GM19395 (cell line): ENCODE results near the gene CTNNA2.
A peak's percentile ranks its signal among the peaks of the same experiment; 100 is the strongest.

ENCODE experiments used
- ATAC-seq: cut with Tn5 transposase; IDR thresholded peaks from one replicate; pipeline ENCODE4 v1.9.1; 2021; ENCODE audit warnings: mild to moderate bottlenecking, moderate library complexity; ENCODE audit not compliant: unreplicated experiment

The CTNNA2 gene

DNA sequence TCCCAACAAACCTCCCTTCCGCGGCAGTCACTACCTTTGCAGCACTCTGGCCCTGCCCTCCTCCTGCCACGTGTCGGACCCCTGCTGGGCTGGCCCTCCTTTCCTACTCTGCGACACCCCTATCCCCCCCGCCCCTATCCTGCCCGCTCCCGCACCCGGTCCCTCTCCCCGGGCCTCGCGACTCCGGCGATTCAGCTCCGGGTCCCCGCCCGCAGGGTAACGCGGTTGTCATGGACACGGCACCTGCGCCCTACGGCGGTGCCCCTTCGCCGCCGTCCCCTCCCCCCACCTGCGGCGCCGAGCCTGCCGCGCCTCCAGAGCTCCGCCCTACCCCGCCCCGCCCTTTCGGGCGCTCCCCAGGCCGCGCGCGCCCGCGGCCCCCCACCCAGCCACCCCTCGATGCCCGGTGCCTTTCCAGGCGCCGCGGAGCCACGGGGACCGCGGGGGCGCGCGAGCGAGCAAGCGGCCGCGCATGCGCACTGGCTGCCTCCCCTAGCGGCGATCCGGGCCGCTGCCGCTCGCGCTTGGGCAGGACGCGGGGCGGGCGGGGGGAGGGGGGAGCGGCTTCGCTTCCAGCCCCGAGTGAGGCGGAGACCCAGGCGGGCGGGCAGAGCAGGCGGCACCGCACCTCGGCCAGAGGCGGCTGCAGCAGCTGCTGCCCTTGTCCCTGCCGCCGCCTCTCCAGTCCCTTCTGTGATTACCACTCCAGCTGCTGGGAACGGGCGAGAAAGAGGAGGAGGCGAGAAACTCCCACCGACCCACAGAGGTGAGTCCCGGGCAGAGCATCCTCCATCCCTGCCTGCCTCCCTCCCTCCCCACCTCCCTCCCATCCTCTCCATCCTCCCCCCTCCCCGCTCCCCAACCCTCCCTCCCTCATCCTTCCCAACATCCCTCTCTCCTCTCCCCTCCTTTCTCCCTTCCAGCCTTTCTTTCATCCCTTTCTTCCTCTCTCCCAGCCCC, at the start of gene CTNNA2:
Gene CTNNA2, plus strand, starts transcription at position 610 of the 960 bp plus-strand sequence.
- ATAC-seq, result peak; percentile 57

DNA sequence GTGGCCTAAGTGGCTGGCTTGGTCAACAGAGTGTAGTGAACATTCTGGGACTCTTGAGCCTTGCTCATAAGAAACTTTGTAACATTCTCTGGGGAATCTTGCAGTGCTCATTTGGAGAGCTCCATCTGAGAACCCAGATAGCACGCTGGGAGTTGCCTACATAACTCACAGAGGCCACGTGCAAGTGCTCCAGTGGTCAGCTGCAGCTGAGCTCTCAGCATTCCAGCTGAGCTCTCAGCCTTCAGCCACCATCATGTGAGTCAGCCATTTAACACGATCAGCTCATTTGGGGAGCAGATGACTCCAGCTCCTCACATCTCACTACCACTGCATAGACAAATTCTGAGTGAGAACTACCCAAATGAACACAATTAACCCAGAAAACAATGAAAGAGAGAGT, 25.5 kb upstream of the CTNNA2 start:
- ATAC-seq, result no peak

DNA sequence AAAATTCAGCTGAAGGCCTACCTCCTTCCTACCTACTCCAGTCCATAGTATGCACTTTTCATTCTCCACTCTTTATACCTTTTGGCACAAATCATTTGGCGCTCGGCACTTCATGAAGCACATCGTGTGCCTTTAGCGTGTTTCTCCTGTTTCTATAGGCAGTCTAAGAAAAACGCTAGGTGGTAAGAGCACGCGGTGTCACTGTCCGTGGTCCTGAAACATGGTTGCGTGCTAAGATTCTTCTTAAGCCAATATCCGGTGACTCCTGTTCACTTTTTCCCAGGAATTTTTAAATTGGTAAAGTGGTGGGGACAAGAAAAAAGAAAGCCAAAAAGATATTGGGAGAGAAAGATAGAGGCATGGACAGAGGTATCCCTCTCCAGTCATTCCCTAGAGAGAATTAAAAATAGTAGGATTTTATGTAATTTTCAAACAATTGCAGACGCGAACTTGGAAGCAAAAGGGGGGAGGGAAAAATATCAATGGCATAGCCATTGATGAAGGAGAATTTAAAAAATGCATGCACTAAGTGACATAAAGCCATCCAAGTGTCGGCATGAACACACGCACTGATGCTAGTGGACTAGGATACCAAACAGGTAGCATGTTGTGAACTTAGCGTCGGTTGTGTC, 1.4 kb upstream of the CTNNA2 start:
- no peak for ATAC-seq

DNA sequence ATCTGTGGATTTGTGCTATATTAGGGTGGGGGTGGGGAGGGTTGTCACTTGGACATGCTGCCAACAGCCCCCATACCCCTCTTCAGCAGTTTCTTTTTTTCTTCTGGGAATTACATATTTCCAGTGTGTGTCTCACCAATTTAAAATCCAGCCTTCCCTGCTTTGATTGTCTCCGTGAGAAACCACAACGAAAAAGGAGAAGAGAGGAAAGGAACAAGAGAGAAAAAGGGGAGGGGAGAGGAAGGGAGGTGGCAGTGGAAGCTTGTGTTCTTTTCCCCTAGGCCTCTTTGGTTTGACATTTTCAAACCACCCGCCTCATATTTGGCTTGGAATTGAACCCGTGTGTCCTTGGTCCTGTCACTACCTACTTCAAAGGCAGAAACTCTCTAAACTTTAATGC, 860 bp downstream of the CTNNA2 start:
- ATAC-seq, result no peak

DNA sequence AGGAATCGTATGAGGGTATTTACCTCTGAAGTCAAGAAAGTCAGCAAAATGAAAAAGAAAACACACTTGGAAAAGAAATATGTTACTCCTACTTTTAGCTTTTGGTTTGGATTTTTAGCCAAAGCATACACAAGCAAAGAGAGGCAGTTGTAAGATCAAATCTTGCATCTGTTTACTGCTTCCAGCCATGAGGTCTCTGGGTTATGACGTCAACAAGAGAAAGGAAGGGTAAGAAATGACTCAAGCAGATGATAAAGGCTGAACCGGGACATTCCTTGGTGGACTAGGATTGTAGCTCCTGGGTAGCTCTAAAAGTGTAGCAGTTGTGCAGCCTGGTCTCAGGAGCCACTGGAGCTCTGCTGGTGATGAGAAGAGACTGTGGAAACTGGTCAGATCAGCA, 16.8 kb downstream of the CTNNA2 start:
- ATAC-seq, result no peak

DNA sequence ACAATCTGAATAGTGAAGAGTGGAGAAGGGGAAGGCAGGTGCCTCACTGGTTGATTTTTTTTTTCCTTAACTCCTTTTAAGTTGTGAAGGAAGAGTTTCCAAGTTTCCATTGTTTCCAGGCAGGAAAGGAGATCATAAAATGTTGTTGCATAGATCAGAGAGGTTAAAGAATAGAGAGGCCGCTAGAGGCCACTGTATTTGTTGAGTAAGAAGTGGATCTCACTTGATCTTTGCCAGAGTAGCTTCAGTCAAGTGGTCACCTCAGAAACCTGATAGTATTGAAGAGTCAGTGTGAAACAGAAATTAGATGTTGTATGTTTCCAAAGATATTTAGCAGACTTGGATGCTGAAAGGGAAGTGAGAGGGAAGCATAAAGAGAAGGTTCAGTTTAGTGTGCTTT, 17.6 kb downstream of the CTNNA2 start:
- no peak for ATAC-seq

DNA sequence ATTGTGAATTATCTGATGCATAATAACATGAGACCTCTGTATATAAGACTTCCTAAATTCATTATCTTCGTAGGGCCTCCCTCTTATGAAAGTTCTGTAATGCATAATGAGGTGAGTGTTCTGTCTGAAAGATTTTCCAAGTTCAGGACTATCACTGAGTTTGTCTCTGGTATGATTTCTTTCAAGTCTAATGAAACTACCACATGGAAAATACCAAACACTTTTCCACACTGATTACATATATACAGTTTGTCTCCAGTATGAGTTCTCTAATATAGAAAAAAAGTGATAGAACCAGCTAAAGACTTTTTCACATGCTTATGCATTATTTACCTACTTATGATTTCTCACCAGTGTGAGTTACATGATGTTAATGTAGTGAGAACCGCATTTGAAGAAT, 34.7 kb downstream of the CTNNA2 start:
- no peak for ATAC-seq

DNA sequence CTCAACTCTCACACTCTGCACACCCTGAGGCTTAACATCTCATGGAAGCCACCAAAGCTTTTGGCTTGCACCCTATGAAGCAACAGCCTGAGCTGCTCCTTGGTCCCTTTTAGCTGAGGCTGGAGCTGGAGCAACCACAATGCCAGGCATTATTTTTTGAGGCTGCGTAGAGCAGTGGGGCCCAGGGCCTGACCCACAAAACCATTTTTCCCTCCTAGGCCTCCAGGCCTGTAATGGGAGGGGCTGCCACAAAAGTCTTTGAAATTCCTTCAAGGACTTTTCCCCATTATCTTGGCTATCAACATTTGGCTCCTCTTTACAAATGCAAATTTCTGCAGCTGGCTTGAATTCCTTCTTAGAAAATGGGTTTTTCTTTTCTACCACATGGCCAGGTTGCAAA, 39.8 kb downstream of the CTNNA2 start:
- no peak for ATAC-seq

DNA sequence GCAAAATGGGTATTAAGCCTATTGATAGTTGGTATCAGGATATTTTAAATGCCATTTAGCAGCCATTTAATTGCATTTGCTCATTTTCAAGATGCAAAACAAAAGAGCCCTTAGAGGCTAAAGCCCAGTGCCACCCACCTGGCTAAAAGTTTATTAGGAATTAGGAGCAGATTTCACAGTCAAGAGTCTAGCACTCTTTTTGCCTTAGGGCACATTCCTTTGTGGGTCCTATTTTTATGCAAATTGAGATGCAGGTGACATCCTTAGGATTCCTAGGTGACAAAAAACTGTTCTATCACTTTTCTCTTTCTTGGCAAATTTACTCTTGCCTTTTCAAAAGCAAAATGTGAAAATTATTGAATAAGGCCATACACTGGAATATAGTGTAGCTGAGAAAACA, 42.0 kb downstream of the CTNNA2 start:
- no peak for ATAC-seq

DNA sequence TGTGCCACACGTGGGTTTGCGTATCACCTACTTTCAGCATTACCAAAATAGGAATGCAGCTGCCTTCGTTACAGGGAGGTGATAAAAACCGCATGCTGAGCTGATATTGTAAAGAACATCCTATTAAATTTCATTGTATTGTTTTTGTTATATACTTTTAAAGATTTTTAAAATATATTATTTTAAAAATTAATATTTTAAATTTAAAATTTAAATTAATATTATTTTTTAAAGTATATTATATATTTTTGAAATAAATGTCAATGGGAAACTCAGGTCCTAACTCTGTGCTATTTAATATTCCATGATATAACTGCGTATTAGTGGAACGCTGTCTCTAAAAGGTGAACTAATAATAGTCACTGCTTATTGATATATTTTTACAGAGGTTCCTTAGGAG, 51.2 kb downstream of the CTNNA2 start:
- no peak for ATAC-seq

DNA sequence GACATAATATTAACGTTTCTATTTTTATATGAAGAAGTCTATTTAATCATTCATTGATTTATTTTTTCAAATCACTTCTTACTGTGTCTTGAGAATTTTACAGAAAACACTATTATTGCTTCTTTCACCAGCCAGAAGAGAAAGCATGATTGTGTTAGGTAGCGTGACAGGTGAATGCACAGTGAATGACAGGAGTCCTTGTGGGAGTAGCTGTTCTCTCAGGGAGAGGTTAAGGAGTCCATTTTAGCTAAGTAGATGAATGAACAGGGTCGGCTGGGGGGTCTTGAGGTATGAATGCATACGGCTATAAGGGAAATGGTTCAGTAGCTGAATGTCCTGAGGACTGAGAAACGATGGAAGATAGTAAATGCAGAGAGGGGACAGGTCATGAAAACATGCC, 56.2 kb downstream of the CTNNA2 start:
- no peak for ATAC-seq

DNA sequence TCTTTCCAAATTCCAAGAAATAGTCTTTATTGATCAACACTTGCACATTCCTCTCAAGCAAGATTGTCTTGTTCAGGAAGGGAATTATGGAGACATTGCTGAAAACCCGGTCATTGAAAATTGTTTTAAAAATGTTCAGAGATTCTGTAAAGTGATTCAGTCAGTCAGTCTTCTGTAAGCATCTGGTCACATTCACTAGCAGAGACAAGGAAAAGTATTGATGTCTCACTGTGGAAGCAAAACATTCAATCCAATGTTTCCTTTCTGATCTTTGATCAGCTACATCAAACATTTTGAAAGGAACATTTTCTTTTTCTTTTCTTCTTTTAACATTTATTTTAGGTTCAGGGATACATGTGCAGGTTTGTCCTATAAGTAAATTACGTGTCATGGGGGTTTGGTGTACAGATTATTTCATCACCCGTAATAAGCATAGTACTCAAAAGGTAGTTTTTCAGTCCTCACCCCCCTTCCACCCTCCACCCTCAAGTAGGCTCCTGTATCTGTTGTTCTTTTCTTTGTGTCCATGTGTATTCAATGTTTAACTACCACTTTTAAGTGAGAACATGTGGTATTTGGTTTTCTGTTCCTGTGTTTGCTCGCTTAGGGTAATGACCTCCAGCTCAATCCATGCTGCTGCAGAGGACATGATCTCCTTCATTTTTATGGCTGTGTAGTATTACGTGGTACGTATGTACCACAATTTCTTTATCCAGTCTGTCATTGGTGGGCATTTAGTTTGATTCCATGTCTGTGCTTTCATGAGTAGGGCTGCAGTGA, 61.2 kb downstream of the CTNNA2 start:
- ATAC-seq, result no peak

DNA sequence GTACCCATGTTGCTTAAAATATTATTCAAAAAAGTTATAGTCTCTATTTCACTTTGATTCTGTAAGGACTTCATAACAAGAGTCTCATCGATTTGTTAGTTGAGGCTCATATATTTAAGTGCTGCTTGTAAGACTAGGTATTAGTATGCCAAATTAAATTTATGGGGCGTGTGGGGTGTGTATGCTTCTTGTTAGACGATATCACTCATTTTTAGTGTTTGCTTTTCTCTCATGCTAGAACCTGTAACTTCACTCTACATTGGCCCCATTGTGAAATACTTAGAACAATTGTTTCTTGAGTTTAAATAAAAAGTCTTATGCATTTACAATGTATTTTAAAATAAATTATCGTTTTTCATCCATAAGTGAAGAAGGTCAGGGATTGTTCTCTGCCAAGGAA, 63.6 kb downstream of the CTNNA2 start:
- ATAC-seq, result no peak

DNA sequence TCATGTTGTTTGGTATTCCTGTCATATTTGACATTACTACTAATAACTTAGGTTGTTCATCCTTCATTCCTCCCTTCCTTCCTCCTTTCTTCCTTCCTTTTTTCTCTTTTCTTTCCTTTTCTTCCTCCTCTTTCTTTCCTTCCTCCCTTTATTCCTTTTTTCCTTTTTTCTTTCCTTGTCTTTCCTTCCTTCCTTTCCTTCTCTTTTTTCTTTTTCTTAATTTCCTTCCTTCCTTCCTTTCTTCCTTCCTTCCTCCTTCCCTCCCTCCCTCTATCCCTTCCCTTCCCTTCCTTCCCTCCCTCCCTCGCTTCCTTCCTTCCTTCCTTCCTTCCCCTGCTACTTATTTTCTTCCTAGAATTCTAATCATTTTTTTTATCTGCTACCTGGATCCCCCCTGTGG, 66.1 kb downstream of the CTNNA2 start:
- ATAC-seq, result no peak

DNA sequence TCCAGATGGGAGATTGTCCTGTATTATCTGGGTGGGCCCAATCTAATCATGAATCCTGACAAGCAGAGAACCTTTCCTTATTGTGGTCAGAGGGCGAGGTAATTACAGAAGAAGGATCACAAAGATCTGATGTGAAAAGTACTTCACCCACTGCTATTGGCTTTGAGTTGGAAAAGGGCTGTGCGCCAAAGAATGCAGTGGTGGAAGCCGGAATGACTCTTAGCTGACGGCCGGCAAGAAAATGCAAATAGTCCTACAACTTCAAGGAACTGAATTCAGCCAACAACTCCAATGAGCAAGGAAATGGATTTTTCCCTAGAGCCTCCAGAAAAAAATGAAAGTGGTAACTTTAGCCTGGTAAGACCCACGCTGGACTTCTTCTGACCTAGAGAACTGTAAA, 67.3 kb downstream of the CTNNA2 start:
- ATAC-seq, result no peak

DNA sequence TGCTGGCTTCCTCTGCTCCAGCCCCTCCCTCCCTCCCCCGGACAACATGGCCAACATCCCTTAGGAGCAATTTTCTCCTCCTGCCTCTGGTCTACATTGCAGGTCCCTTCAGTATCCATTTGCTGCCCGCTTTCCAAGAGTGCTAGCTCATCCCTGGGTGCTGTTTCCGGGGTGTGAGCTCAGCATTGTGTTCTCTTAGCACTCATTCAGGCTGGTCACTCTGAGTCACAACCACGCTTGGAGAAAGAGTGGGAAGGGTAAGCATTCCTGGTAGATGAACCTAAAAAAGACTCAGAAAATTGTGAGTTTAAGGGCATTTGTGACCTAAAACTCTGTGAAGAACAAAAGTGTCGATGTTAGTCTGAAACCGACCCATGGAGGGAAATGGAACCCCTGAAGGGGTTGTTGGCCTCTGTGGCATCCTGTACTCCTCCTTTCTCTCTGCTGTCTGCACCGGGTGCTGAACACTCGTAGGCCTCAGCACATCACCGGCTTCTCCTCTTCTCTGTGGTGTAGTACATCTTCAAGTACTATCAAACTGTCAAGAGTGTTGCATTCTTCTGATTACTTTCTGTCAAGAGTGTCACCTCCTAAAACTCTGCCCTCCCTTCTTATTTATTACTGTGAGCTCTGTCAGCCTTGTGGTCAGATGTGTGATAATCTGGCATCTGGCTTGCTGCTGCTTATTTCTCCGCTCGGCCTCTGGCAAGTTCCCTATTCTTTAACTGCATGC, 73.0 kb downstream of the CTNNA2 start:
- ATAC-seq, result no peak

DNA sequence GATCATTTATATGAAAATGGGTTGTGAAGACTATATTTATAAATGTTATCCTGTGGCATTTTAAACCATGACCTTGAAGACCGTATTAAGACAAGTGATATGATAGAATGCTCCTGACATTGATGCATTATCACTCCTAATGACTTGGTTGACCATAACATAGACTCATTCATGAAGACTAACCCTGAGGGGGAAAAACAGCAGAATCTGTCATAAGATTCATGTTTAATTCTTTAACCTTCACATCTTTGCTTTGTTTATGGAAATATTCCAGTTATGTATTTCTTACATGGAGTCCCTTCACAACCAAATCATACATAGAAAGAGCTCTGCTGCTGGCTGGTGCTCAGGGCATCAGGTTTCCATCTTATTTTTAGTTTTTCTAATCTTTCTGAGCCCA, 78.4 kb downstream of the CTNNA2 start:
- no peak for ATAC-seq

DNA sequence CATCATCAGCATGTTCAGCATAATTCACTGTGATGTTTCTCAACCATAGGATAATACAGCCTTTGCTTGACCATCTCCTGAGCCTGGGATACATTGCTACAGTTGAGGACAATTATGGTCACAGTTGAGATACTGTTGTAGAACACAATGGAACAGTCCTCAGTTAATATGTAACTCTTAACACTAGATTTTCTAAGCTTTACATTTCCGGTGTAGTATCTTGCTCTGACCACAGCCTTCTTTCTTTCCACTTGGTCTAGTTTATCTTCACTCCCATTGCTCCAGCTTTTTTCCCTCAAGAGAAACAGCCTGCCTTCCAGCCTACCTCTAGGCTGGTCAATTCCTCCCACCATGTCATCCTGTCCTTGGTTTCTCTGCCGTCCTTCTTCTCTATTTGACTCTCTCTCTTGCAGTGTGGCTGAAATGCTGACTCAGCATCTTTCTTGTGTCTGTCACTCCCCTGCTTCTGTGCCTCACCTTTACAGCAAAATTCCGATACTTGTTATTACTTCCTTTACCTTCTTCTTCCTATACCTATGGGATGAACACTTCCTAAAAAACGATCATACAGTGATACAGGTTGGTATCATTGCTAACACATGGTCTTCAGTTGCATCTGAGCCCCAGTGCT, 80.5 kb downstream of the CTNNA2 start:
- ATAC-seq, result no peak

DNA sequence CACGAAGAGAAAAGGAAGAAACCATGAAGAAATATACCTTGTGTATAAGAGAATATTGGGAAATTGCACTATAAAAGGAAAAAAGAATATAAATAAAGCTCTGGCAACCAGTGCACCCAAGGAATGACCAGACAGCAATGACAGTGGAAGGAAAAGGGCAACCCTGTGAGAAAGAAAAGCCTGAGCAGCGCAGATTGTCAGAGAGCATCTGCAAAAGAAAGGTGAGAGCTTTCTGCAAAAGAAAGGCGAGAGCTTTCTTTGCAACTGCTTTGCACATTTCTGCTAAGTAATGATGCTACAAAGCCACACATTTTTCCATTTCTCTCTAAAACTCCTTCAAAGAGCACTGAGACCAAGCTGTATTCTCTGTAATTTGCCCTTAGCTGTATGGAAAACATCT, 83.6 kb downstream of the CTNNA2 start:
- ATAC-seq, result no peak

DNA sequence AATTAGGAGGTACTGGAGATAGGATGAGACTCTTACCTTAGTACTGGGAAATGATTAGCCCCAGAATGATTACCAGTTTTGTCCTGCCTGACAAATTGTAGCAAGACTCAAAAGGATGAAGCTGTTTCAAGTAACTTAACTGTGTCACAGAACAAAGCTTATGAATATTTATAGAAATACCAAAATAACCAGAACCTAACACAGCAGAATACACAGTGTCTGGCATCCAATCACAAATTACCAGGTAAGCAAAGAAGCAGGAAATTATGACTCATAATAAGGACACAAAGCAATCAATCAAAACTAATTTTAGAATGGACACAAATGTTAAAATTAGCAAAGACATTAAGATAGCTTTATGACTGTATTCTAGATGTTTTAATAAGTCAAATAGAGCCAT, 91.9 kb downstream of the CTNNA2 start:
- ATAC-seq, result no peak
